ENCODE measurements around the gene CKAP2L.

DNA sequence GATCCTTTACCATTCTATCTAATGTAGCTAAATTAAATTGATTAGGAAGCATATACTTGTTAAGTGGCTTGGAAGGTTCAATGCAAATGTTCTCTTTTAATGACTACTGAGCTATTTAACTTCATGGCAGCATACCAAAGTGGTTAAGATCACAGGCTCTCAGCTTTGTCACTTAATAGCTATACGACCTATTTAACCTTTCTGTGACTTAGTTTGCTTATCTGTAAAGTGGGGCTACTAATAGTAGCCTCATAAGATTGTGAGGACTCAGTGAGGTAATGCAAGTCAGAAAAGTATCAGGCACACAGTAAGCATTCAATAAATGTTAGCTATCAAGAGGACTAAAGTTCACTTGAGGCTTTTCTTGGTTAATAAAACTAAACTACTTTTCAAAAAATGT, 4.3 kb downstream of the CKAP2L start:
- TF ChIP-seq, protein P1, sequence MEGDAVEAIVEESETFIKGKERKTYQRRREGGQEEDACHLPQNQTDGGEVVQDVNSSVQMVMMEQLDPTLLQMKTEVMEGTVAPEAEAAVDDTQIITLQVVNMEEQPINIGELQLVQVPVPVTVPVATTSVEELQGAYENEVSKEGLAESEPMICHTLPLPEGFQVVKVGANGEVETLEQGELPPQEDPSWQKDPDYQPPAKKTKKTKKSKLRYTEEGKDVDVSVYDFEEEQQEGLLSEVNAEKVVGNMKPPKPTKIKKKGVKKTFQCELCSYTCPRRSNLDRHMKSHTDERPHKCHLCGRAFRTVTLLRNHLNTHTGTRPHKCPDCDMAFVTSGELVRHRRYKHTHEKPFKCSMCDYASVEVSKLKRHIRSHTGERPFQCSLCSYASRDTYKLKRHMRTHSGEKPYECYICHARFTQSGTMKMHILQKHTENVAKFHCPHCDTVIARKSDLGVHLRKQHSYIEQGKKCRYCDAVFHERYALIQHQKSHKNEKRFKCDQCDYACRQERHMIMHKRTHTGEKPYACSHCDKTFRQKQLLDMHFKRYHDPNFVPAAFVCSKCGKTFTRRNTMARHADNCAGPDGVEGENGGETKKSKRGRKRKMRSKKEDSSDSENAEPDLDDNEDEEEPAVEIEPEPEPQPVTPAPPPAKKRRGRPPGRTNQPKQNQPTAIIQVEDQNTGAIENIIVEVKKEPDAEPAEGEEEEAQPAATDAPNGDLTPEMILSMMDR (conservative IDR thresholded peaks at IDR 0.05; ENCODE audit: low read length), result no peak
- no peak for TF ChIP-seq EZH2phosphoT487 (IDR thresholded peaks at IDR 0.05; ENCODE audit: borderline replicate concordance)

All from Loucy (cell line).